ENCODE data around the gene TCTN1. TPM values are rescaled to one million over a fixed set of nuclear protein-coding genes. Genes with fewer than 3 reads are reported as not detected.

TCTN1 gene
- total RNA-seq, 4 donors from 2014 or later = 19.4 to 32.5 (median 30.5) TPM

- 88 to 100% methylated on average over 1 to 2 of the region's 2 CpGs for WGBS, 2 donors (ENCODE audit: low coverage in 1 of 2)
- H3K4me3 ChIP-seq = no peak overlapping the region
- no peaks in the 10 kb centered on the region for H3K27me3 ChIP-seq
- peaks cover 0 to 8% (median 0%) of the 10 kb centered on the region in 3 donors for H3K9me3 ChIP-seq
- no peaks in the 10 kb centered on the region for H3K36me3 ChIP-seq
- TF ChIP-seq EP300 (IDR thresholded peaks at IDR 0.05) (no peak), POLR2AphosphoS5 (IDR thresholded peaks at IDR 0.05) (no peak), POLR2A (IDR thresholded peaks at IDR 0.05) (no peak)
- TF ChIP-seq, protein P1, sequence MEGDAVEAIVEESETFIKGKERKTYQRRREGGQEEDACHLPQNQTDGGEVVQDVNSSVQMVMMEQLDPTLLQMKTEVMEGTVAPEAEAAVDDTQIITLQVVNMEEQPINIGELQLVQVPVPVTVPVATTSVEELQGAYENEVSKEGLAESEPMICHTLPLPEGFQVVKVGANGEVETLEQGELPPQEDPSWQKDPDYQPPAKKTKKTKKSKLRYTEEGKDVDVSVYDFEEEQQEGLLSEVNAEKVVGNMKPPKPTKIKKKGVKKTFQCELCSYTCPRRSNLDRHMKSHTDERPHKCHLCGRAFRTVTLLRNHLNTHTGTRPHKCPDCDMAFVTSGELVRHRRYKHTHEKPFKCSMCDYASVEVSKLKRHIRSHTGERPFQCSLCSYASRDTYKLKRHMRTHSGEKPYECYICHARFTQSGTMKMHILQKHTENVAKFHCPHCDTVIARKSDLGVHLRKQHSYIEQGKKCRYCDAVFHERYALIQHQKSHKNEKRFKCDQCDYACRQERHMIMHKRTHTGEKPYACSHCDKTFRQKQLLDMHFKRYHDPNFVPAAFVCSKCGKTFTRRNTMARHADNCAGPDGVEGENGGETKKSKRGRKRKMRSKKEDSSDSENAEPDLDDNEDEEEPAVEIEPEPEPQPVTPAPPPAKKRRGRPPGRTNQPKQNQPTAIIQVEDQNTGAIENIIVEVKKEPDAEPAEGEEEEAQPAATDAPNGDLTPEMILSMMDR (IDR thresholded peaks at IDR 0.05) = no peak
- H3K4me1 ChIP-seq = peaks cover 8 to 89% (median 33%) of the 10 kb centered on the region in 3 donors
- peak overlapping the region in 1 of 4 donors; percentile 64 for H3K27ac ChIP-seq
- no peak for ATAC-seq
Observed at GRCh38 chr12:110576504-110576903, 37.4 kb upstream of the TCTN1 start.

DNA sequence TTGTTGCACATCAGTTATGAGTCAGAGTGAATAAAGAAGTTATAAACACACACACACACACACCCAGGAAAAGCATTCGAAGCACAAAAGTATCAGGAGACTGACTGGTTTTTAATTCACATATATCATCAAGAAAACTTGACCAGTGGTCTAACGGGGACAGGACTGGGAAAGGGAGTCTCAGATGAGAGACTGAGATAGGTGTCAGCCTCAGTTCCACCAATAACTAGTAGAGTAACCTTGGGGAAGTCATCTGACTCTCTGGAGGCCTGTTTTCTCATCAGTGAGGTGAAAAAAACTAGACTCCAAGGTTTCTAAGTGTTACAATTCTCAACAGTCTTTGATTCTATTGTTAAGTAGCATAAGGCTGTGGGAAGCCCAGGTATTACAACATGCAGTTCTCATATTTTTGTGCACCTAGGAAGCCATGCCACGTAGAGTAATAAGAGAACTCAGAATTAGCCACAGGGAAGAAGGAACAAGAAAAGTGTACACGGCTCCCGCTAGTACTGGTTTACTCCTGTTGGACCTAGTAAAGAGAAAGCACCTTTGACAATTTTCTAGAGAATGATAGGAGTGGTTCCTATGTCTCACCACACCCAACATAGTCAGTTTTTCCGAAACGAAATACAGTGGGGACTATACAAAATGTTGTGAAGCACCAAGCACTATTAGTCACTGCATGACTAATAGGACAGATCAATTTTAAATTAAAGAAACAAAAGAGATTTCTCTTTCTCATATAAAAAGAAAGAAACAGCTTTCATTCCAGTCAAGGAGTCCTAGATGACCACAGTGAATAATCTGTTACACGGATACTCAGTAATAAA lies 35.9 kb upstream of the TCTN1 start:
- WGBS, 2 donors (ENCODE audit: low coverage in 1 of 2) = 28 to 30% methylated on average over 6 to 8 of the region's 8 CpGs
- Histone ChIP-seq H3K27ac (peak overlapping the region in 3 of 4 donors; percentile 41 to 76 (median 64)), H3K4me3 (no peak overlapping the region), H3K4me1 (peaks cover 8 to 87% (median 33%) of the 10 kb centered on the region in 3 donors), H3K27me3 (no peaks in the 10 kb centered on the region), H3K9me3 (no peaks in the 10 kb centered on the region), H3K36me3 (no peaks in the 10 kb centered on the region)
- ATAC-seq = peak; percentile 33
- TF ChIP-seq POLR2AphosphoS5 (IDR thresholded peaks at IDR 0.05) = peak; percentile 16
- TF ChIP-seq, protein P1 (IDR thresholded peaks at IDR 0.05) = no peak

GRCh38 chr12:110578694-110579534 lies 35.0 kb upstream of the TCTN1 start:
- 48 to 80% methylated on average over 5 to 12 of the region's 13 CpGs for WGBS, 2 donors (ENCODE audit: low coverage in 1 of 2)
- Histone ChIP-seq H3K9me3 (no peaks in the 10 kb centered on the region), H3K27ac (peak overlapping the region in 3 of 4 donors; percentile 41 to 94 (median 64)), H3K4me3 (no peak overlapping the region), H3K36me3 (no peaks in the 10 kb centered on the region), H3K4me1 (peaks cover 10 to 85% (median 29%) of the 10 kb centered on the region in 3 donors), H3K27me3 (no peaks in the 10 kb centered on the region)
- TF ChIP-seq EP300 (IDR thresholded peaks at IDR 0.05) = no peak
- no peak for TF ChIP-seq POLR2AphosphoS5 (IDR thresholded peaks at IDR 0.05)
- TF ChIP-seq, protein P1 (IDR thresholded peaks at IDR 0.05) = no peak
- no peak for TF ChIP-seq POLR2A (IDR thresholded peaks at IDR 0.05)
- ATAC-seq = no peak

DNA sequence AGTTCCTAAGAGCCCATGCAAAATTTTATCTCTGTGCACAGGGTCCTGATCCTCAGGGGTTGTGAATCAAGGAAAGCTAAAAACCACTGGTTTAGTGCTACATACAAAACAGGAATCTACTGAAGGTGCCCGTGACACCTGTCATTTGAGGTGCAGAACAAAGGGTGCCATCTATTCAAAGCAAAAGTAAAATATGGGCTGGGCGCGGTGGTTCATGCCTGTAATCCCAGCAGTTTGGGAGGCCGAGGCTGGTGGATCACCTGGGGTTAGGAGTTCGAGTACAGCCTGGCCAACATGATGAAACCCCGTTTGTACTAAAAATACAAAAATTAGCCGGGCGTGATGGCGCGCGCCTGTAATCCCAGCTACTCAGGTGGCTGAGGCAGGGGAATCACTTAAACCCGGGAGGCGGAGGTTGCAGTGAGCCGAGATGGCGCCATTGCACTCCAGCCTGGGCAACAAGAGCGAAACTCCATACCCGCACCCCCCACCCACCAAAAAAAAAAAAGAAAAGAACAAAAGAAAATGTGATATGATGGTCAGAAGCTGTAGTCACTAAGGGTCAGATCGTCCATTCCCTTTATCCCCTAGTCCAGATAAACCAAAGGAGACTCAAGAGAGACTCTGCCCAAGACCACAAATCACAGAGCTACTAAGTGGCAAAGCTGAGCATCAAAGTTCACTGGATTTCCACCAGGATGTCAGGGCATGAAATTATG lies 34.2 kb upstream of the TCTN1 start:
- peaks cover 7 to 85% (median 26%) of the 10 kb centered on the region in 3 donors for H3K4me1 ChIP-seq
- TF ChIP-seq EP300 (IDR thresholded peaks at IDR 0.05) (no peak), POLR2A (IDR thresholded peaks at IDR 0.05) (no peak), POLR2AphosphoS5 (IDR thresholded peaks at IDR 0.05) (no peak)
- TF ChIP-seq, protein P1 (IDR thresholded peaks at IDR 0.05) = no peak
- no peak for ATAC-seq

More for the DNA sequence above, 34.2 kb upstream of the TCTN1 start:
- WGBS, 2 donors (ENCODE audit: low coverage in 1 of 2) = 93 to 94% methylated on average over 11 to 13 of the region's 18 CpGs
- H3K9me3 ChIP-seq = no peaks in the 10 kb centered on the region
- H3K27me3 ChIP-seq = no peaks in the 10 kb centered on the region
- H3K27ac ChIP-seq = peak overlapping the region in 3 of 4 donors; percentile 23 to 96 (median 94)
- no peak overlapping the region for H3K4me3 ChIP-seq
- H3K36me3 ChIP-seq = no peaks in the 10 kb centered on the region

All from gastroesophageal sphincter (tissue), 4 donors.